KMS-11 (cell line): ENCODE results near the gene ZG16.

Experiments used
- H2AFZ ChIP-seq: fragments of 200-600 bp; sonication (generic); 2 replicates; pipeline ENCODE4 v1.6.1; 2016; ENCODE audit warnings: antibody characterized with exemption, mixed run types, low read depth
- H3K27ac ChIP-seq: fragments of 200-600 bp; sonication (generic); 2 replicates; pipeline ENCODE4 v1.6.1; 2016; ENCODE audit warnings: mild to moderate bottlenecking, mixed run types
- H3K27me3 ChIP-seq: fragments of 200-600 bp; sonication (generic); 2 replicates; pipeline ENCODE4 v1.6.1; 2017; ENCODE audit warnings: mild to moderate bottlenecking, low read depth, mixed run types, moderate library complexity; ENCODE audit not compliant: insufficient read depth
- H3K36me3 ChIP-seq: fragments of 200-600 bp; sonication (generic); 2 replicates; pipeline ENCODE4 v1.6.1; 2017; ENCODE audit warnings: mild to moderate bottlenecking, mixed run types; ENCODE audit not compliant: insufficient read depth
- H3K4me1 ChIP-seq: fragments of 200-600 bp; sonication (generic); 2 replicates; pipeline ENCODE4 v1.6.1; 2016; ENCODE audit warnings: mild to moderate bottlenecking, low read depth, mixed run types; ENCODE audit not compliant: poor library complexity, severe bottlenecking
- H3K4me2 ChIP-seq: fragments of 200-600 bp; sonication (generic); 2 replicates; pipeline ENCODE4 v1.7.0; 2016; ENCODE audit warnings: mild to moderate bottlenecking, mixed run types
- H3K4me3 ChIP-seq: fragments of 200-600 bp; sonication (generic); IDR thresholded peaks from 2 replicates; pipeline ENCODE4 v1.6.1; 2017; ENCODE audit warnings: low read depth, low read length, mixed read lengths; ENCODE audit not compliant: insufficient read depth
- H3K79me2 ChIP-seq: fragments of 200-600 bp; sonication (generic); 2 replicates; pipeline ENCODE4 v1.6.1; 2016; ENCODE audit warnings: low read depth, mixed run types; ENCODE audit not compliant: insufficient read depth
- H3K9ac ChIP-seq: fragments of 200-600 bp; sonication (generic); 2 replicates; pipeline ENCODE4 v1.6.1; 2016; ENCODE audit warnings: mild to moderate bottlenecking, mixed run types
- H4K20me1 ChIP-seq: fragments of 200-600 bp; sonication (generic); 2 replicates; pipeline ENCODE4 v1.6.1; 2016; ENCODE audit warnings: mild to moderate bottlenecking, mixed run types; ENCODE audit not compliant: insufficient read depth
- TF ChIP-seq, protein P1 (sequence below): fragments of 200-600 bp; sonication (generic); conservative IDR thresholded peaks from 2 replicates; pipeline ENCODE4 v1.6.1; 2017; ENCODE audit warnings: low read depth, mild to moderate bottlenecking, antibody characterized with exemption, low read length, moderate library complexity, mixed read lengths

Gene ZG16

GRCh38 chr16:29824589-29825144, 46.6 kb downstream of the ZG16 start:
- H3K79me2 ChIP-seq, result peaks cover 3% of the 10 kb centered on the region; the same call in 1 of the 2 replicates
- H3K4me2 ChIP-seq, result peak overlapping the region; percentile 74
- H3K36me3 ChIP-seq, result no peaks in the 10 kb centered on the region
- H3K27ac ChIP-seq, result peak overlapping the region; percentile 42
- peaks cover 49% of the 10 kb centered on the region for H3K4me1 ChIP-seq
- TF ChIP-seq, protein P1, sequence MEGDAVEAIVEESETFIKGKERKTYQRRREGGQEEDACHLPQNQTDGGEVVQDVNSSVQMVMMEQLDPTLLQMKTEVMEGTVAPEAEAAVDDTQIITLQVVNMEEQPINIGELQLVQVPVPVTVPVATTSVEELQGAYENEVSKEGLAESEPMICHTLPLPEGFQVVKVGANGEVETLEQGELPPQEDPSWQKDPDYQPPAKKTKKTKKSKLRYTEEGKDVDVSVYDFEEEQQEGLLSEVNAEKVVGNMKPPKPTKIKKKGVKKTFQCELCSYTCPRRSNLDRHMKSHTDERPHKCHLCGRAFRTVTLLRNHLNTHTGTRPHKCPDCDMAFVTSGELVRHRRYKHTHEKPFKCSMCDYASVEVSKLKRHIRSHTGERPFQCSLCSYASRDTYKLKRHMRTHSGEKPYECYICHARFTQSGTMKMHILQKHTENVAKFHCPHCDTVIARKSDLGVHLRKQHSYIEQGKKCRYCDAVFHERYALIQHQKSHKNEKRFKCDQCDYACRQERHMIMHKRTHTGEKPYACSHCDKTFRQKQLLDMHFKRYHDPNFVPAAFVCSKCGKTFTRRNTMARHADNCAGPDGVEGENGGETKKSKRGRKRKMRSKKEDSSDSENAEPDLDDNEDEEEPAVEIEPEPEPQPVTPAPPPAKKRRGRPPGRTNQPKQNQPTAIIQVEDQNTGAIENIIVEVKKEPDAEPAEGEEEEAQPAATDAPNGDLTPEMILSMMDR, result no peak
- no peak overlapping the region for H3K4me3 ChIP-seq
- H2AFZ ChIP-seq, result peak overlapping the region; percentile 51
- H3K9ac ChIP-seq, result no peak overlapping the region
- no peaks in the 10 kb centered on the region for H4K20me1 ChIP-seq
- no peaks in the 10 kb centered on the region for H3K27me3 ChIP-seq

DNA sequence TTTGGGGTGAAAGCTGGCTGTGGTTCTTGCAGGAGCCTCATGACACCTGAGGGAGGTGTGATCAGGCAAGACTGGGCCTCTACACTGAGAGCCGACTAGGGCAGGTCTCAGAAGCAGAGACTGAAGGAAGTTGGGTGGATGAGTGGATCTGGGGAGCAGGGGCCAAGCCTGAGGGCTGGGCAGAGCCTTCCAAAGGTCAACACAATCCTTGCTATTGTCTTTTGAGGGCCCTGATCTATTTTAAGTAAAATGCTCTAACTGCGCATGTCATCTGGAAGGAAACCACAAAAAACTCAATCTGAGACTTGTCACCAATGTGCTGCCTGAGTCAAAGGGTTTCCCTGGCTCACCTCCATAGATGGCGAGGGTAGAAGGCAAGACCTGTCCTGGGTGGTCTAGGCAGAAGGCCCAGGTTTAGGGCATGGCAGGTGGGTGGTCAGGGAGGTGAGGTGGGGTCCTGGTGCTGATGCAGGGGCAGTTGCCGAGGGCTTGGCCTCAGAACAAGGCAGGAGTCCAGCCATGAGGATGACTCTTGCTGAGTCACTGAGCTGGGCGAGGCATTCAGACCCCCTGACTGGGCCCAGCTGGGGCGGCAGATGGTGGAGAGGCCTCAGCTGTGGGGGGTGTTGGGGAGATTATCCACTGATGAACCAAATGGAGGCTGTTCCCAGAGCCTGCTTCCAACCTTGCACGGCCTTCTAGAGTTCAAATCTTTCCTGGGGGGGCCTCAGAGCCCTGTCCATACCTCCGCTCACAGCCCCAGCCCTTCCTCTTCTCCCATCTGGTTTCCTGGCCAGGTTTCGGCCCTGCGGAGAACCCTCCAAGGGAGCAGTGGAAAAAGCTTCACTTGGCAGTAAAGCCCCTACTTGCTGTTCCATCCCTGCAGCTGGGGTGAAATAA, 47.3 kb downstream of the ZG16 start:
- peak overlapping the region; percentile 74 for H3K4me2 ChIP-seq
- H3K27ac ChIP-seq, result peak overlapping the region; percentile 42
- no peaks in the 10 kb centered on the region for H4K20me1 ChIP-seq
- H3K9ac ChIP-seq, result peak overlapping the region; percentile 42; the same call in 1 of the 2 replicates
- no peak overlapping the region for H3K4me3 ChIP-seq
- TF ChIP-seq, protein P1, result no peak
- peaks cover 42% of the 10 kb centered on the region for H3K4me1 ChIP-seq
- peaks cover 3% of the 10 kb centered on the region; the same call in 1 of the 2 replicates for H3K79me2 ChIP-seq
- peak overlapping the region; percentile 51 for H2AFZ ChIP-seq
- no peaks in the 10 kb centered on the region for H3K27me3 ChIP-seq
- no peaks in the 10 kb centered on the region for H3K36me3 ChIP-seq

- no peak overlapping the region for H3K9ac ChIP-seq
- no peak overlapping the region for H3K4me3 ChIP-seq
- H4K20me1 ChIP-seq, result no peaks in the 10 kb centered on the region
- H3K4me2 ChIP-seq, result no peak overlapping the region
- peaks cover 3% of the 10 kb centered on the region; the same call in 1 of the 2 replicates for H3K79me2 ChIP-seq
- TF ChIP-seq, protein P1, result no peak
- no peak overlapping the region for H3K27ac ChIP-seq
- H3K4me1 ChIP-seq, result peaks cover 34% of the 10 kb centered on the region
- no peaks in the 10 kb centered on the region for H3K27me3 ChIP-seq
- no peaks in the 10 kb centered on the region for H3K36me3 ChIP-seq
- H2AFZ ChIP-seq, result no peak overlapping the region
Observed at GRCh38 chr16:29826342-29826695, 48.3 kb downstream of the ZG16 start.

DNA sequence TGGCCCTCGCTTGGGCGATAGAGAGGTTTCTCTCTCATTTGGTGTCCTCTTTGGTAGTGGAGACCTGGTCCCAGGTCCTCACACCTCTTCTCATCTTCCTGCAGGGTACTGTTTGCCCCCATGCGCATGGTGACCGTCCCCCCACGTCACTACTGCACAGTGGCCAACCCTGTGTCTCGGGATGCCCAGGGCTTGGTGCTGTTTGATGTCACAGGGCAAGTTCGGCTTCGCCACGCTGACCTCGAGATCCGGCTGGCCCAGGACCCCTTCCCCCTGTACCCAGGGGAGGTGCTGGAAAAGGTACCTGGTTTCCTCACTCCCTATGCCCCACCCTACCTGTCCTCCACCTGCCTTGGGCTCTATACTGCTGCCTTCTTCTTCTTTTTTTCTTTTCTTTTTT, 52.7 kb downstream of the ZG16 start:
- Histone ChIP-seq H3K4me1 (peaks cover 3% of the 10 kb centered on the region), H3K79me2 (no peaks in the 10 kb centered on the region), H3K36me3 (no peaks in the 10 kb centered on the region), H3K4me2 (no peak overlapping the region), H3K27me3 (no peaks in the 10 kb centered on the region), H4K20me1 (no peaks in the 10 kb centered on the region), H3K9ac (no peak overlapping the region), H3K27ac (no peak overlapping the region), H3K4me3 (no peak overlapping the region), H2AFZ (no peak overlapping the region)
- TF ChIP-seq, protein P1, result no peak
